Astrocyte (in vitro differentiated cells and primary cell): Measurements from ENCODE around the gene BRICD5.

ENCODE experiments used
- EZH2 ChIP-seq: IDR thresholded peaks from 2 replicates; pipeline ENCODE4 v1.6.1; 2012; ENCODE audit warnings: mild to moderate bottlenecking, low read length, inconsistent platforms; ENCODE audit not compliant: insufficient read depth
- TF ChIP-seq, protein P1 (sequence below): IDR thresholded peaks from 2 replicates; pipeline ENCODE4 v1.5.1; 2011; ENCODE audit warnings: low read depth, mild to moderate bottlenecking, inconsistent platforms, low read length, moderate library complexity; ENCODE audit not compliant: insufficient read depth

GRCh38 chr16:2235695-2236336, 25.2 kb upstream of the BRICD5 start:
- TF ChIP-seq, protein P1, sequence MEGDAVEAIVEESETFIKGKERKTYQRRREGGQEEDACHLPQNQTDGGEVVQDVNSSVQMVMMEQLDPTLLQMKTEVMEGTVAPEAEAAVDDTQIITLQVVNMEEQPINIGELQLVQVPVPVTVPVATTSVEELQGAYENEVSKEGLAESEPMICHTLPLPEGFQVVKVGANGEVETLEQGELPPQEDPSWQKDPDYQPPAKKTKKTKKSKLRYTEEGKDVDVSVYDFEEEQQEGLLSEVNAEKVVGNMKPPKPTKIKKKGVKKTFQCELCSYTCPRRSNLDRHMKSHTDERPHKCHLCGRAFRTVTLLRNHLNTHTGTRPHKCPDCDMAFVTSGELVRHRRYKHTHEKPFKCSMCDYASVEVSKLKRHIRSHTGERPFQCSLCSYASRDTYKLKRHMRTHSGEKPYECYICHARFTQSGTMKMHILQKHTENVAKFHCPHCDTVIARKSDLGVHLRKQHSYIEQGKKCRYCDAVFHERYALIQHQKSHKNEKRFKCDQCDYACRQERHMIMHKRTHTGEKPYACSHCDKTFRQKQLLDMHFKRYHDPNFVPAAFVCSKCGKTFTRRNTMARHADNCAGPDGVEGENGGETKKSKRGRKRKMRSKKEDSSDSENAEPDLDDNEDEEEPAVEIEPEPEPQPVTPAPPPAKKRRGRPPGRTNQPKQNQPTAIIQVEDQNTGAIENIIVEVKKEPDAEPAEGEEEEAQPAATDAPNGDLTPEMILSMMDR = no peak
- no peak for TF ChIP-seq EZH2
